Testis (tissue), 3 donors: ENCODE results near the gene RPL12. TPM values are rescaled to one million over a fixed set of nuclear protein-coding genes. Genes with fewer than 3 reads are reported as not detected.

ENCODE experiments used
- DNase-seq: peaks from one replicate; pipeline ENCODE4 v3.0.0-alpha.2; 2019
- H3K27ac ChIP-seq, 2 donors: fragments of 200-600 bp; sonication (generic); one replicate each; pipeline ENCODE4 v1.5.1; 2019
- H3K27me3 ChIP-seq: fragments of 200-600 bp; sonication (generic); one replicate; pipeline ENCODE4 v1.5.1; 2019
- H3K36me3 ChIP-seq: fragments of 200-600 bp; sonication (generic); one replicate; pipeline ENCODE4 v1.5.1; 2017; ENCODE audit warnings: low read depth; ENCODE audit errors: missing control alignments
- H3K4me1 ChIP-seq: fragments of 200-600 bp; sonication (generic); one replicate; pipeline ENCODE4 v1.5.1; 2019
- H3K4me3 ChIP-seq, 2 donors: fragments of 200-600 bp; sonication (generic); one replicate each; pipeline ENCODE4 v1.5.1; 2017 to 2019
- H3K9me3 ChIP-seq: fragments of 200-600 bp; sonication (generic); one replicate; pipeline ENCODE4 v1.5.1; 2017
- POLR2A ChIP-seq: fragments of 450-650 bp; IDR thresholded peaks from one replicate; pipeline ENCODE4 v1.6.1; 2017; ENCODE audit warnings: antibody characterized with exemption, mild to moderate bottlenecking, moderate library complexity
- WGBS, 2 donors: methylation state at CpG; one replicate each; pipeline ENCODE4 v1.1.5; 2018; 5-methylcytosine and 5-hydroxymethylcytosine counted together
- intact Hi-C: fragments of 100-400 bp; cut with DNase I; formaldehyde crosslinking; loops from one replicate; pipeline ENCODE4 v1.15.1; 2023; ENCODE audit warnings: low total_unique reads
- polyA plus RNA-seq: library from polyadenylated mRNA; stranded (reverse); fragments of 350-450 nt; fragmentation: Illumina TruSeq; extraction: RNeasy Lipid Tissue Mini Kit (QIAGEN cat#74804); gene quantifications from one replicate; pipeline ENCODE4 v1.2.3, GENCODE V29; 2014; ENCODE audit warnings: low read depth, low replicate concordance; ENCODE audit not compliant: insufficient read depth
- total RNA-seq, 2 donors: library from RNA; depleted of rRNA; stranded (reverse); fragments of >200 nt; gene quantifications; one replicate each; pipeline ENCODE4 v1.2.3, GENCODE V29; 2016
- TF ChIP-seq, protein P1 (sequence below), 3 experiments: fragments of 450-650 bp in 2 of 3; fragments of 200-600 bp in 1 of 3; sonication (generic) in 1 of 3; IDR thresholded peaks; one replicate each; pipeline ENCODE4 v1.5.1; 2016 to 2019; ENCODE audit warnings: antibody characterized with exemption in 3 of 3, mild to moderate bottlenecking in 2 of 3, moderate library complexity in 1 of 3

Gene RPL12
- total and polyA plus RNA-seq, 3 donors from 2014 or later: 499 to 1,237 (median 950) TPM

DNA sequence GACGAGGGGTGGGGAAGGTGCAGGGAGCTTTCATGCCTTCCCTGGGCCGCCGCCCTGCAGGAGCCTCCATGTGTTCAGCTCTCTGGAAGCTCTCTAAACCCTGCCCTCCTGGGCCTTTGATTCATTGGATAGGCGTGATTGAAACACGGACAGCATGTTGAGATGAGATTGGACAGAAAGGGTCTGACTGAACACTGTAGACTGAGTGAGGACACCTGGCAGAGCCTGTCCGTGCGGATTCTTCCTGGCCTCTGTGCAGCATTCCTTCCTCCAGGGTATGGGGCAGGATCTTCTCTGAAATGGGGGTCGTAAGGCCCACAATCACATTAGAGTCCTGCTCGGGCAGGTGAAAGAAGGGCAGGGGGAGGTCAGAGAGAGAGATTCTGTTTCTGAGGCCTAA is 12.8 kb downstream of the RPL12 start:
- Histone ChIP-seq H3K36me3 (no peaks in the 10 kb centered on the region), H3K27me3 (no peaks in the 10 kb centered on the region), H3K27ac (no peak overlapping the region), H3K4me3 (no peak overlapping the region), H3K9me3 (no peaks in the 10 kb centered on the region), H3K4me1 (no peaks in the 10 kb centered on the region)
- 95 to 97% methylated on average over 8 to 9 of the region's 9 CpGs for WGBS, 2 donors
- no peak for DNase-seq
- intact Hi-C loops: no loop called here
- TF ChIP-seq, protein P1, sequence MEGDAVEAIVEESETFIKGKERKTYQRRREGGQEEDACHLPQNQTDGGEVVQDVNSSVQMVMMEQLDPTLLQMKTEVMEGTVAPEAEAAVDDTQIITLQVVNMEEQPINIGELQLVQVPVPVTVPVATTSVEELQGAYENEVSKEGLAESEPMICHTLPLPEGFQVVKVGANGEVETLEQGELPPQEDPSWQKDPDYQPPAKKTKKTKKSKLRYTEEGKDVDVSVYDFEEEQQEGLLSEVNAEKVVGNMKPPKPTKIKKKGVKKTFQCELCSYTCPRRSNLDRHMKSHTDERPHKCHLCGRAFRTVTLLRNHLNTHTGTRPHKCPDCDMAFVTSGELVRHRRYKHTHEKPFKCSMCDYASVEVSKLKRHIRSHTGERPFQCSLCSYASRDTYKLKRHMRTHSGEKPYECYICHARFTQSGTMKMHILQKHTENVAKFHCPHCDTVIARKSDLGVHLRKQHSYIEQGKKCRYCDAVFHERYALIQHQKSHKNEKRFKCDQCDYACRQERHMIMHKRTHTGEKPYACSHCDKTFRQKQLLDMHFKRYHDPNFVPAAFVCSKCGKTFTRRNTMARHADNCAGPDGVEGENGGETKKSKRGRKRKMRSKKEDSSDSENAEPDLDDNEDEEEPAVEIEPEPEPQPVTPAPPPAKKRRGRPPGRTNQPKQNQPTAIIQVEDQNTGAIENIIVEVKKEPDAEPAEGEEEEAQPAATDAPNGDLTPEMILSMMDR (IDR thresholded peaks at IDR 0.05): no peak
- TF ChIP-seq POLR2A: no peak

DNA sequence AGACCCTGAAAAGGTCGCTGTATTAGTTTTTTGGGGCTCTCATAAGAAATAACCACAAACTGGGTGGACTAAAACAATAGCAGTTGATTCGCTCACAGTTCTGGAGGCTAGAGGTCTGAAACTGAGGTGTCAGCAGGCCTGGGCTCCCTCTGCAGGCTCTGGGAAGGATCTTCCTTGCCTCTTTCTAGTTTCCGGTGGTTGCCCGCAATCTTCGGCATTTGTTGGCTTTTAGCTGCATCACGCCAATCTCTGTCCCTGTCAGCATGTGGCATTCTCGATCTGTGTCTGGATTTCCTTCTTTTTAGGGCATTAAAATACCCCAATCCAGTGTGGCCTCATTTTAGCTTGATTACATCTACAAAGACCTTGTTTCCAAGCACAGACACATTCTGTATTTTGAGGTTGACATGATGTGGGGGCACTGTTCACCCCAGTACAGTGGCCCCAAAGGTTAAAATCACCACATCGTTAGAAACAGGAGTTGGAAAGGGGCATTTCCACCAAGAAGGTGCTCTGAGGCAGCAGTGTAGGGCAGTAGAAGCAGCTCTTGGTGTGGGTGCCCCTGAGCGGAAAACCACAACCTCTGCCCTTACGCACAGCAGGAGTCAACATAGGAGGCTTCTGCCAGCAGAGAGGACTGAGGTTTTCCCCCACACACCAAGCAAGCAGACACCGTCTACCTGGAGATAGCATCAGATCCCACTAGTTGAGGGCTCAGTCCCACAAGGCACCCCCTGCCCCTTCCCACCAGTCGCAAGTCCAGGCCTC is 13.5 kb downstream of the RPL12 start:
- no peaks in the 10 kb centered on the region for H3K36me3 ChIP-seq
- no peak for DNase-seq
- H3K4me1 ChIP-seq: no peaks in the 10 kb centered on the region
- TF ChIP-seq, protein P1 (IDR thresholded peaks at IDR 0.05): no peak
- no peak for TF ChIP-seq POLR2A
- intact Hi-C loops: no loop called here
- no peaks in the 10 kb centered on the region for H3K27me3 ChIP-seq
- H3K27ac ChIP-seq: no peak overlapping the region
- no peak overlapping the region for H3K4me3 ChIP-seq
- no peaks in the 10 kb centered on the region for H3K9me3 ChIP-seq
- WGBS, 2 donors: 90% methylated on average over 12 of the region's 12 CpGs

- Histone ChIP-seq H3K9me3 (no peaks in the 10 kb centered on the region), H3K4me1 (peaks cover 5% of the 10 kb centered on the region), H3K36me3 (no peaks in the 10 kb centered on the region), H3K4me3 (no peak overlapping the region), H3K27me3 (no peaks in the 10 kb centered on the region), H3K27ac (no peak overlapping the region)
- WGBS, 2 donors: 93% methylated on average over 8 of the region's 8 CpGs
- no peak for DNase-seq
- intact Hi-C loops: no loop called here
- TF ChIP-seq, protein P1 (IDR thresholded peaks at IDR 0.05): no peak
- no peak for TF ChIP-seq POLR2A
Observed at GRCh38 chr9:127430415-127430814, 20.8 kb downstream of the RPL12 start.

- DNase-seq: no peak
- Histone ChIP-seq H3K36me3 (no peaks in the 10 kb centered on the region), H3K4me1 (peaks cover 13% of the 10 kb centered on the region), H3K9me3 (no peaks in the 10 kb centered on the region), H3K27ac (no peak overlapping the region), H3K4me3 (no peak overlapping the region), H3K27me3 (no peaks in the 10 kb centered on the region)
- TF ChIP-seq, protein P1 (IDR thresholded peaks at IDR 0.05): no peak
- no peak for TF ChIP-seq POLR2A
- intact Hi-C loops: no loop called here
- 82 to 89% methylated on average over 3 of the region's 3 CpGs for WGBS, 2 donors
Observed at GRCh38 chr9:127428348-127428747, 22.9 kb downstream of the RPL12 start.

GRCh38 chr9:127426756-127427155 is 24.4 kb downstream of the RPL12 start:
- Histone ChIP-seq H3K4me3 (no peak overlapping the region), H3K4me1 (peaks cover 26% of the 10 kb centered on the region), H3K9me3 (no peaks in the 10 kb centered on the region), H3K27ac (no peak overlapping the region), H3K27me3 (no peaks in the 10 kb centered on the region), H3K36me3 (no peaks in the 10 kb centered on the region)
- WGBS, 2 donors: 89 to 97% methylated on average over 2 of the region's 2 CpGs
- no peak for TF ChIP-seq POLR2A
- TF ChIP-seq, protein P1 (IDR thresholded peaks at IDR 0.05): no peak
- intact Hi-C loops: no loop called here
- no peak for DNase-seq
